ENCODE data around the gene PIANP. TPM values are rescaled to one million over a fixed set of nuclear protein-coding genes. Genes with fewer than 3 reads are reported as not detected.

Gene PIANP
- total and polyA plus RNA-seq, 10 of the 15 experiments (the other 5 are each of a cell fraction or from before 2014, with no cell fraction given): 0.08 to 0.12 (median 0.08) TPM; not detected in 7

DNA sequence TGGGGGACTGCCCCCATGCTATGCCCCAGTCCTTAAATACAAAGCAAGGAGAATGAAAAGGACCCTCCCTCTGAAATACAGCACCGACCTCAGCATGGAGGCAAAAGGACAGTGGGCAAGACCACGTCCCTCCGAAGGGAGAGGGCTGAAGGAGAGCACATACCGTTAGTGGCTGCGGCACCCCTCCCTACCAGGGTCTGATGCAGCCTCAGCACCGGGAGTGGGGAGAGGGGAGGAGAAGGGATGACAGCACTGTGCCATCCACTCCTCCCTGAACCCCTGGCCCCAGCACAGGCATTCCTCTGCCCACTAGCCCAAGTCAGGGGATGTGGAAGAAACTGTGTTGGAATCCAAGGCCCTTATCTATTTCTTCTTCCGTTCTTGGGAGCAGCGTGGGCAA lies 49.8 kb downstream of the PIANP start:
- Histone ChIP-seq H3K27ac (ENCODE audit: control insufficient read depth, insufficient read depth) (no peak overlapping the region), H4K20me1 (ENCODE audit: control insufficient read depth, insufficient read depth) (no peaks in the 10 kb centered on the region), H3K36me3 (ENCODE audit: control insufficient read depth in 2 of 2, insufficient read depth in 2 of 2, low read length in 1 of 2) (peaks cover 0 to 10% of the 10 kb centered on the region in 2 experiments), H3K4me2 (ENCODE audit: control insufficient read depth, insufficient read depth) (no peak overlapping the region), H3K4me1 (ENCODE audit: control insufficient read depth, insufficient read depth, low read length) (no peaks in the 10 kb centered on the region), H3K27me3 (replicated peaks in 1 of 2; ENCODE audit: control insufficient read depth in 2 of 2, insufficient read depth in 2 of 2, low read length in 1 of 2) (no peaks in the 10 kb centered on the region), H3K9me3 (replicated peaks; ENCODE audit: control insufficient read depth, insufficient read depth, low read length) (peaks cover 3% of the 10 kb centered on the region; the same call in 2 of the 3 replicates), H3K79me2 (ENCODE audit: control insufficient read depth, insufficient read depth, low read length) (no peaks in the 10 kb centered on the region), H3K4me3 (no peak overlapping the region), H2AFZ (ENCODE audit: control insufficient read depth, low read depth, low read length) (no peak overlapping the region), H3K9ac (ENCODE audit: control insufficient read depth, insufficient read depth, low read length) (no peak overlapping the region)
- intact Hi-C loops (cut with micrococcal nuclease; ENCODE audit: unreplicated experiment) (no loop called here), in situ Hi-C loops (cut with MboI) (no loop called here)
- ChIA-PET CTCF (no interaction called here), RAD21 (ENCODE audit: unreplicated experiment) (no interaction called here), POLR2A (no interaction called here), SMC1A (ENCODE audit: uncharacterized antibody, unreplicated experiment) (interaction anchor here (1.5 kb wide), 1 partner anchor 46 kb away, joined by 3 read pairs; no protein-coding TSS in a partner anchor)
- BruUV-seq (replicated peaks): no TSS peak
- ATAC-seq (no peak), DNase-seq (ENCODE audit: low read depth, low spot score) (no peak), FAIRE-seq (no peak)
- TF ChIP-seq ZBTB11 (CRISPR knock-in tag; IDR thresholded peaks at IDR 0.05) (no peak), NFYA (IDR thresholded peaks at IDR 0.05; ENCODE audit: borderline replicate concordance, low read depth, low read length) (no peak), PAX8 (IDR thresholded peaks at IDR 0.05) (no peak), ESRRA (IDR thresholded peaks at IDR 0.05; ENCODE audit: low read length) (no peak), FOXM1 (IDR thresholded peaks at IDR 0.05; ENCODE audit: low read depth, low read length) (no peak), YBX1 (IDR thresholded peaks at IDR 0.05) (no peak), TARDBP (IDR thresholded peaks at IDR 0.05; ENCODE audit: borderline replicate concordance) (no peak)
- TF ChIP-seq, protein P1, sequence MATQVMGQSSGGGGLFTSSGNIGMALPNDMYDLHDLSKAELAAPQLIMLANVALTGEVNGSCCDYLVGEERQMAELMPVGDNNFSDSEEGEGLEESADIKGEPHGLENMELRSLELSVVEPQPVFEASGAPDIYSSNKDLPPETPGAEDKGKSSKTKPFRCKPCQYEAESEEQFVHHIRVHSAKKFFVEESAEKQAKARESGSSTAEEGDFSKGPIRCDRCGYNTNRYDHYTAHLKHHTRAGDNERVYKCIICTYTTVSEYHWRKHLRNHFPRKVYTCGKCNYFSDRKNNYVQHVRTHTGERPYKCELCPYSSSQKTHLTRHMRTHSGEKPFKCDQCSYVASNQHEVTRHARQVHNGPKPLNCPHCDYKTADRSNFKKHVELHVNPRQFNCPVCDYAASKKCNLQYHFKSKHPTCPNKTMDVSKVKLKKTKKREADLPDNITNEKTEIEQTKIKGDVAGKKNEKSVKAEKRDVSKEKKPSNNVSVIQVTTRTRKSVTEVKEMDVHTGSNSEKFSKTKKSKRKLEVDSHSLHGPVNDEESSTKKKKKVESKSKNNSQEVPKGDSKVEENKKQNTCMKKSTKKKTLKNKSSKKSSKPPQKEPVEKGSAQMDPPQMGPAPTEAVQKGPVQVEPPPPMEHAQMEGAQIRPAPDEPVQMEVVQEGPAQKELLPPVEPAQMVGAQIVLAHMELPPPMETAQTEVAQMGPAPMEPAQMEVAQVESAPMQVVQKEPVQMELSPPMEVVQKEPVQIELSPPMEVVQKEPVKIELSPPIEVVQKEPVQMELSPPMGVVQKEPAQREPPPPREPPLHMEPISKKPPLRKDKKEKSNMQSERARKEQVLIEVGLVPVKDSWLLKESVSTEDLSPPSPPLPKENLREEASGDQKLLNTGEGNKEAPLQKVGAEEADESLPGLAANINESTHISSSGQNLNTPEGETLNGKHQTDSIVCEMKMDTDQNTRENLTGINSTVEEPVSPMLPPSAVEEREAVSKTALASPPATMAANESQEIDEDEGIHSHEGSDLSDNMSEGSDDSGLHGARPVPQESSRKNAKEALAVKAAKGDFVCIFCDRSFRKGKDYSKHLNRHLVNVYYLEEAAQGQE (IDR thresholded peaks at IDR 0.05; ENCODE audit: low read depth, low read length): no peak
- whole genome bisulfite sequencing (ENCODE audit: insufficient coverage, insufficient replicate concordance, low lambda C conversion rate, missing lambda C conversion rate): 86% methylated on average over 8 of the region's 8 CpGs
